MM.1S (cell line): ENCODE data around the gene LAP3.

Source experiments
- DNase-seq: peaks from one replicate; pipeline ENCODE4 v3.0.0-alpha.2; 2015
- H2AFZ ChIP-seq: fragments of 300-600 bp; sonication (generic); 2 replicates; pipeline ENCODE4 v1.6.0; 2016; ENCODE audit warnings: antibody characterized with exemption, low read length
- H3F3A ChIP-seq: fragments of 300-600 bp; sonication (generic); 2 replicates; pipeline ENCODE4 v1.6.1; 2016; ENCODE audit warnings: mild to moderate bottlenecking, antibody characterized with exemption, low read length, moderate library complexity, mixed read lengths; ENCODE audit not compliant: insufficient read depth
- H3K27ac ChIP-seq: fragments of 300-600 bp; sonication (generic); 2 replicates; pipeline ENCODE4 v1.5.1; 2016; ENCODE audit warnings: mild to moderate bottlenecking, low read length
- H3K27me3 ChIP-seq: fragments of 300-600 bp; sonication (generic); replicated peaks from 2 replicates; pipeline ENCODE4 v1.6.0; 2016; ENCODE audit warnings: low read length; ENCODE audit not compliant: insufficient read depth
- H3K36me3 ChIP-seq: fragments of 300-600 bp; sonication (generic); replicated peaks from 2 replicates; pipeline ENCODE4 v1.6.1; 2016; ENCODE audit warnings: mild to moderate bottlenecking, low read length, mixed read lengths; ENCODE audit not compliant: insufficient read depth
- H3K4me1 ChIP-seq: fragments of 300-600 bp; sonication (generic); 2 replicates; pipeline ENCODE4 v1.6.1; 2016; ENCODE audit warnings: low read length, mixed read lengths
- H3K4me2 ChIP-seq: fragments of 300-600 bp; sonication (generic); 2 replicates; pipeline ENCODE4 v1.6.0; 2016; ENCODE audit warnings: low read depth, low read length
- H3K4me3 ChIP-seq: fragments of 300-600 bp; sonication (generic); 2 replicates; pipeline ENCODE4 v1.5.1; 2016; ENCODE audit warnings: low read length, mixed read lengths
- H3K79me2 ChIP-seq: fragments of 300-600 bp; sonication (generic); 2 replicates; pipeline ENCODE4 v1.6.1; 2016; ENCODE audit warnings: mixed run types, low read length, mixed read lengths
- H3K9ac ChIP-seq: fragments of 300-600 bp; sonication (generic); 2 replicates; pipeline ENCODE4 v1.6.1; 2016; ENCODE audit warnings: low read length, mixed read lengths
- H3K9me2 ChIP-seq: fragments of 300-600 bp; sonication (generic); replicated peaks from 2 replicates; pipeline ENCODE4 v1.6.1; 2016; ENCODE audit warnings: mild to moderate bottlenecking, low read length, mixed read lengths; ENCODE audit not compliant: insufficient read depth
- H3K9me3 ChIP-seq: fragments of 300-600 bp; sonication (generic); replicated peaks from 2 replicates; pipeline ENCODE4 v1.6.1; 2016; ENCODE audit warnings: mild to moderate bottlenecking, low read length, mixed read lengths; ENCODE audit not compliant: insufficient read depth
- H4K20me1 ChIP-seq: fragments of 300-600 bp; sonication (generic); 2 replicates; pipeline ENCODE4 v1.6.1; 2016; ENCODE audit warnings: mild to moderate bottlenecking, low read length, moderate library complexity, mixed read lengths; ENCODE audit not compliant: insufficient read depth
- CTCF ChIP-seq: fragments of 300-600 bp; sonication (generic); IDR thresholded peaks from 2 replicates; pipeline ENCODE4 v1.5.1; 2016; ENCODE audit warnings: antibody characterized with exemption, low read length, mixed read lengths
- EZH2 ChIP-seq: fragments of 300-600 bp; sonication (generic); optimal IDR thresholded peaks from 2 replicates; pipeline ENCODE3; 2017; ENCODE audit warnings: low read depth, mild to moderate bottlenecking, antibody characterized with exemption, low read length, mixed read lengths
- EZH2phosphoT487 ChIP-seq: fragments of 300-600 bp; sonication (generic); IDR thresholded peaks from 2 replicates; pipeline ENCODE4 v1.6.1; 2018; ENCODE audit warnings: antibody characterized with exemption, low read length

The LAP3 gene

GRCh38 chr4:17597517-17597916 is 20.5 kb downstream of the LAP3 start:
- Histone ChIP-seq H3F3A (no peaks in the 10 kb centered on the region), H3K27ac (no peak overlapping the region), H4K20me1 (no peaks in the 10 kb centered on the region), H3K9me2 (no peaks in the 10 kb centered on the region), H3K4me1 (no peaks in the 10 kb centered on the region), H3K36me3 (peaks cover 10% of the 10 kb centered on the region), H3K27me3 (no peaks in the 10 kb centered on the region), H3K9me3 (no peaks in the 10 kb centered on the region), H3K79me2 (peaks cover 19% of the 10 kb centered on the region), H3K4me2 (no peak overlapping the region), H3K4me3 (no peak overlapping the region), H3K9ac (no peak overlapping the region), H2AFZ (no peak overlapping the region)
- TF ChIP-seq EZH2 (no peak), CTCF (0 out of 2 replicates have a peak, but pooled peaks have one; percentile 12)
- no peak for DNase-seq

GRCh38 chr4:17599826-17600225 is 22.8 kb downstream of the LAP3 start:
- no peak for DNase-seq
- H3K9ac ChIP-seq: no peak overlapping the region
- H3K36me3 ChIP-seq: peaks cover 7% of the 10 kb centered on the region
- H2AFZ ChIP-seq: no peak overlapping the region
- TF ChIP-seq EZH2phosphoT487: no peak
- no peak for TF ChIP-seq EZH2
- TF ChIP-seq CTCF: no peak
- no peaks in the 10 kb centered on the region for H3F3A ChIP-seq
- H3K4me2 ChIP-seq: no peak overlapping the region
- no peaks in the 10 kb centered on the region for H3K4me1 ChIP-seq
- H3K9me3 ChIP-seq: no peaks in the 10 kb centered on the region
- H3K27ac ChIP-seq: no peak overlapping the region
- H4K20me1 ChIP-seq: no peaks in the 10 kb centered on the region
- no peaks in the 10 kb centered on the region for H3K9me2 ChIP-seq
- no peaks in the 10 kb centered on the region for H3K27me3 ChIP-seq
- H3K4me3 ChIP-seq: no peak overlapping the region
- peaks cover 10% of the 10 kb centered on the region; the same call in 1 of the 2 replicates for H3K79me2 ChIP-seq

GRCh38 chr4:17605236-17605635 is 28.2 kb downstream of the LAP3 start:
- Histone ChIP-seq H3K9ac (no peak overlapping the region), H3K9me3 (no peaks in the 10 kb centered on the region), H3K79me2 (no peaks in the 10 kb centered on the region), H3F3A (no peaks in the 10 kb centered on the region), H3K4me2 (no peak overlapping the region), H3K27ac (no peak overlapping the region), H2AFZ (no peak overlapping the region), H3K4me1 (no peaks in the 10 kb centered on the region), H3K27me3 (no peaks in the 10 kb centered on the region), H3K9me2 (no peaks in the 10 kb centered on the region), H4K20me1 (no peaks in the 10 kb centered on the region), H3K36me3 (no peaks in the 10 kb centered on the region; the same call in 1 of the 2 replicates), H3K4me3 (no peak overlapping the region)
- TF ChIP-seq CTCF (no peak), EZH2phosphoT487 (no peak), EZH2 (no peak)
- no peak for DNase-seq
